ENCODE data around the gene KCTD4. TPM values are rescaled to one million over a fixed set of nuclear protein-coding genes. Genes with fewer than 3 reads are reported as not detected.

The KCTD4 gene
- total and polyA plus RNA-seq, 10 of the 15 experiments (the other 5 are each of a cell fraction or from before 2014, with no cell fraction given) = 0.09 TPM; not detected in 9

GRCh38 chr13:45167611-45168554 lies 33.0 kb downstream of the KCTD4 start:
- H4K20me1 ChIP-seq (ENCODE audit: control insufficient read depth, insufficient read depth) = no peaks in the 10 kb centered on the region
- no peaks in the 10 kb centered on the region for H3K9me3 ChIP-seq (replicated peaks; ENCODE audit: control insufficient read depth, insufficient read depth, low read length)
- no peaks in the 10 kb centered on the region; a peak in 2 of 4 replicates for H3K36me3 ChIP-seq (ENCODE audit: control insufficient read depth in 2 of 2, insufficient read depth in 2 of 2, low read length in 1 of 2)
- H3K4me3 ChIP-seq = no peak overlapping the region
- ATAC-seq (no peak), FAIRE-seq (no peak), DNase-seq (ENCODE audit: low read depth, low spot score) (no peak)
- no peaks in the 10 kb centered on the region for H3K4me1 ChIP-seq (ENCODE audit: control insufficient read depth, insufficient read depth, low read length)
- H3K79me2 ChIP-seq (ENCODE audit: control insufficient read depth, insufficient read depth, low read length) = no peaks in the 10 kb centered on the region; the same call in 1 of the 2 replicates
- H3K27me3 ChIP-seq (replicated peaks in 1 of 2; ENCODE audit: control insufficient read depth in 2 of 2, insufficient read depth in 2 of 2, low read length in 1 of 2) = no peaks in the 10 kb centered on the region
- H3K4me2 ChIP-seq (ENCODE audit: control insufficient read depth, insufficient read depth) = no peak overlapping the region
- intact Hi-C loops (cut with micrococcal nuclease; ENCODE audit: unreplicated experiment) = no loop called here
- no peak overlapping the region for H3K9ac ChIP-seq (ENCODE audit: control insufficient read depth, insufficient read depth, low read length)
- H2AFZ ChIP-seq (ENCODE audit: control insufficient read depth, low read depth, low read length) = no peak overlapping the region
- TF ChIP-seq NR2C2 (IDR thresholded peaks at IDR 0.05; ENCODE audit: borderline replicate concordance, control insufficient read depth, insufficient read length, low read depth) = no peak
- no peak for TF ChIP-seq KLF5 (IDR thresholded peaks at IDR 0.05; ENCODE audit: partially characterized antibody)
- ChIA-PET POLR2A (interaction anchor here (0.6 kb wide), 1 partner anchor 25 kb away, joined by 3 read pairs; no protein-coding TSS in a partner anchor), RAD21 (ENCODE audit: unreplicated experiment) (no interaction called here), SMC1A (ENCODE audit: uncharacterized antibody, unreplicated experiment) (interaction anchor here (1.3 to 1.6 kb wide), 2 partner anchors 37 to 53 kb away, joined by 3 to 4 read pairs; no protein-coding TSS in a partner anchor), CTCF (no interaction called here)
- in situ Hi-C loops (cut with MboI) = no loop called here
- no peak overlapping the region for H3K27ac ChIP-seq (ENCODE audit: control insufficient read depth, insufficient read depth)
- 99% methylated on average over 12 of the region's 12 CpGs for WGBS (ENCODE audit: insufficient coverage, insufficient replicate concordance, low lambda C conversion rate, missing lambda C conversion rate)
- BruUV-seq (replicated peaks) = no TSS peak

GRCh38 chr13:45166858-45167257 lies 34.0 kb downstream of the KCTD4 start:
- 100% methylated on average over 3 of the region's 3 CpGs for WGBS (ENCODE audit: insufficient coverage, insufficient replicate concordance, low lambda C conversion rate, missing lambda C conversion rate)
- ATAC-seq (no peak), FAIRE-seq (no peak), DNase-seq (ENCODE audit: low read depth, low spot score) (no peak)
- Histone ChIP-seq H3K4me2 (ENCODE audit: control insufficient read depth, insufficient read depth) (no peak overlapping the region), H3K27ac (ENCODE audit: control insufficient read depth, insufficient read depth) (no peak overlapping the region), H3K4me3 (no peak overlapping the region), H4K20me1 (ENCODE audit: control insufficient read depth, insufficient read depth) (no peaks in the 10 kb centered on the region), H3K9me3 (replicated peaks; ENCODE audit: control insufficient read depth, insufficient read depth, low read length) (no peaks in the 10 kb centered on the region), H3K9ac (ENCODE audit: control insufficient read depth, insufficient read depth, low read length) (no peak overlapping the region), H2AFZ (ENCODE audit: control insufficient read depth, low read depth, low read length) (no peak overlapping the region), H3K27me3 (replicated peaks in 1 of 2; ENCODE audit: control insufficient read depth in 2 of 2, insufficient read depth in 2 of 2, low read length in 1 of 2) (no peaks in the 10 kb centered on the region), H3K4me1 (ENCODE audit: control insufficient read depth, insufficient read depth, low read length) (no peaks in the 10 kb centered on the region), H3K36me3 (ENCODE audit: control insufficient read depth in 2 of 2, insufficient read depth in 2 of 2, low read length in 1 of 2) (no peaks in the 10 kb centered on the region; a peak in 1 of 4 replicates), H3K79me2 (ENCODE audit: control insufficient read depth, insufficient read depth, low read length) (no peaks in the 10 kb centered on the region; the same call in 1 of the 2 replicates)
- intact Hi-C loops (cut with micrococcal nuclease; ENCODE audit: unreplicated experiment) (no loop called here), in situ Hi-C loops (cut with MboI) (no loop called here)
- ChIA-PET POLR2A (interaction anchor here (0.6 kb wide), 2 partner anchors 15 to 26 kb away, joined by 3 read pairs; no protein-coding TSS in a partner anchor), CTCF (no interaction called here), SMC1A (ENCODE audit: uncharacterized antibody, unreplicated experiment) (interaction anchor here (0.7 to 1.3 kb wide), 2 partner anchors 54 to 399 kb away, joined by 3 to 4 read pairs; no protein-coding TSS in a partner anchor), RAD21 (ENCODE audit: unreplicated experiment) (no interaction called here)
- BruUV-seq (replicated peaks) = no TSS peak
- no peak for TF ChIP-seq ESRRA (IDR thresholded peaks at IDR 0.05; ENCODE audit: low read length)
- TF ChIP-seq ZNF207 (IDR thresholded peaks at IDR 0.05; ENCODE audit: borderline replicate concordance) = no peak
- TF ChIP-seq NR2C1 (IDR thresholded peaks at IDR 0.05) = no peak
- no peak for TF ChIP-seq E2F8 (IDR thresholded peaks at IDR 0.05; ENCODE audit: low read depth, partially characterized antibody)
- TF ChIP-seq EED (IDR thresholded peaks at IDR 0.05; ENCODE audit: low read depth) = no peak
- no peak for TF ChIP-seq BCLAF1 (IDR thresholded peaks at IDR 0.05)
- TF ChIP-seq SIN3A (IDR thresholded peaks at IDR 0.05; ENCODE audit: low read depth, low read length) = no peak
- no peak for TF ChIP-seq SRF (IDR thresholded peaks at IDR 0.05; ENCODE audit: low read depth in 2 of 2, low read length in 2 of 2)

All from GM12878 (cell line).